H1 (cell line): Measurements from ENCODE around the gene COX10. TPM values are rescaled to one million over a fixed set of nuclear protein-coding genes. Genes with fewer than 3 reads are reported as not detected.

Source experiments
- CTCF ChIA-PET: fragments of 300-600 bp; sonication (Branson Sonifier 250); formaldehyde crosslinking; loops from one replicate; lab custom pipeline; 2021; ENCODE audit not compliant: partially characterized antibody; lab: Charles Lee
- POLR2A ChIA-PET: fragments of 300-600 bp; sonication (Branson Sonifier 250); formaldehyde crosslinking; loops from one replicate; lab custom pipeline; 2021; ENCODE audit warnings: inconsistent platforms; ENCODE audit not compliant: partially characterized antibody; lab: Charles Lee
- DNase-seq, 2 experiments: peaks; one replicate each; pipeline versions ENCODE4 v3.0.0 to v3.0.0-alpha.2; 2010 to 2022; ENCODE audit warnings: low spot score in 2 of 2, low read depth in 1 of 2, mixed read lengths in 1 of 2
- FAIRE-seq: peaks from 2 replicates; lab custom pipeline; 2011; peaks lifted over from hg19 to GRCh38; lab: Jason Lieb, UNC
- H2AFZ ChIP-seq: 2 replicates; pipeline ENCODE4 v1.8.1; 2012; ENCODE audit warnings: low read length, inconsistent platforms
- H2AK5ac ChIP-seq: 2 replicates; pipeline ENCODE4 v1.6.1; 2013; ENCODE audit warnings: low read depth, low read length
- H2BK120ac ChIP-seq: replicated peaks from 2 replicates; pipeline ENCODE3; 2013; ENCODE audit warnings: low read depth, low read length, inconsistent platforms
- H2BK12ac ChIP-seq: 2 replicates; pipeline ENCODE4 v1.6.1; 2013; ENCODE audit warnings: low read depth, low read length
- H2BK15ac ChIP-seq: 2 replicates; pipeline ENCODE4 v1.6.1; 2013; ENCODE audit warnings: low read length
- H2BK20ac ChIP-seq: 2 replicates; pipeline ENCODE4 v1.6.1; 2013; ENCODE audit warnings: low read length
- H2BK5ac ChIP-seq: 2 replicates; pipeline ENCODE4 v1.6.1; 2013; ENCODE audit warnings: low read depth, low read length
- H3K14ac ChIP-seq: 2 replicates; pipeline ENCODE4 v1.6.1; 2013; ENCODE audit warnings: inconsistent platforms; ENCODE audit not compliant: insufficient read length
- H3K18ac ChIP-seq: 2 replicates; pipeline ENCODE4 v1.6.1; 2013; ENCODE audit warnings: low read length; ENCODE audit errors: extremely low read depth
- H3K23ac ChIP-seq: 2 replicates; pipeline ENCODE4 v1.6.1; 2013; ENCODE audit warnings: inconsistent platforms; ENCODE audit not compliant: insufficient read length
- H3K23me2 ChIP-seq: 2 replicates; pipeline ENCODE4 v1.6.1; 2013; ENCODE audit warnings: low read depth, low read length
- H3K27ac ChIP-seq: 2 replicates; pipeline ENCODE4 v1.6.1; 2011; ENCODE audit warnings: low read depth, low read length, inconsistent platforms
- H3K27me3 ChIP-seq, 4 experiments: replicated peaks in 1 of 4; 1 replicate in 1 of 4; 2 replicates in 3 of 4; pipeline versions ENCODE4 v1.6.1 to v1.8.1; 2011 to 2013; ENCODE audit warnings: low read length in 3 of 4, mild to moderate bottlenecking in 3 of 4, inconsistent platforms in 2 of 4, mixed read lengths in 2 of 4, moderate library complexity in 1 of 4; ENCODE audit not compliant: control insufficient read depth in 3 of 4, insufficient read depth in 3 of 4; ENCODE audit errors: extremely low read depth in 1 of 4
- H3K36me3 ChIP-seq, 4 experiments: 2 replicates each; pipeline versions ENCODE4 v1.6.1 to v1.8.1; 2011 to 2013; ENCODE audit warnings: mild to moderate bottlenecking in 4 of 4, low read length in 3 of 4, moderate library complexity in 2 of 4, control low read depth in 1 of 4, inconsistent platforms in 1 of 4; ENCODE audit not compliant: insufficient read depth in 4 of 4, control insufficient read depth in 2 of 4
- H3K4ac ChIP-seq: replicated peaks from 2 replicates; pipeline ENCODE3; 2013; ENCODE audit warnings: low read length, low read depth, mixed read lengths, inconsistent platforms; ENCODE audit not compliant: insufficient read length
- H3K4me1 ChIP-seq, 4 experiments: replicated peaks in 1 of 4; 1 replicate in 1 of 4; 2 replicates in 3 of 4; pipeline versions ENCODE4 v1.6.1 to v1.8.1; 2011 to 2013; ENCODE audit warnings: low read length in 3 of 4, inconsistent platforms in 2 of 4, mixed read lengths in 1 of 4; ENCODE audit not compliant: insufficient read depth in 4 of 4, control insufficient read depth in 3 of 4
- H3K4me2 ChIP-seq, 2 experiments: 2 replicates each; pipeline versions ENCODE4 v1.6.1 to v1.8.1; 2011 to 2013; ENCODE audit warnings: low read depth in 2 of 2, low read length in 2 of 2, control low read depth in 1 of 2, inconsistent platforms in 1 of 2, mild to moderate bottlenecking in 1 of 2; ENCODE audit not compliant: insufficient read depth in 1 of 2
- H3K4me3 ChIP-seq, 4 experiments: fragments of 200-600, 300-600 bp in 1 of 4; sonication (generic), shearing (Covaris generic), sonication (Bioruptor Twin) in 1 of 4; 2 replicates each; pipeline versions ENCODE4 v1.5.1 to v1.8.1; 2011 to 2016; ENCODE audit warnings: low read length in 4 of 4, low read depth in 3 of 4, control low read depth in 2 of 4, inconsistent platforms in 2 of 4, mild to moderate bottlenecking in 2 of 4, mixed read lengths in 1 of 4, moderate library complexity in 1 of 4; ENCODE audit not compliant: insufficient read depth in 2 of 4; ENCODE audit errors: extremely low read depth in 1 of 4
- H3K56ac ChIP-seq: replicated peaks from 2 replicates; pipeline ENCODE3; 2013; ENCODE audit warnings: low read depth, mild to moderate bottlenecking, mixed read lengths, low read length, inconsistent platforms; ENCODE audit not compliant: insufficient read length
- H3K79me1 ChIP-seq: 2 replicates; pipeline ENCODE4 v1.6.1; 2013; ENCODE audit warnings: low read depth, low read length, control low read depth
- H3K79me2 ChIP-seq, 2 experiments: 2 replicates each; pipeline versions ENCODE4 v1.6.1 to v1.8.1; 2012 to 2013; ENCODE audit warnings: low read length in 2 of 2, mild to moderate bottlenecking in 2 of 2, inconsistent platforms in 1 of 2; ENCODE audit not compliant: insufficient read depth in 2 of 2, control insufficient read depth in 1 of 2
- H3K9ac ChIP-seq, 4 experiments: replicated peaks in 1 of 4; 1 replicate in 1 of 4; 2 replicates in 3 of 4; pipeline versions ENCODE4 v1.6.1 to v1.8.1; 2011 to 2013; ENCODE audit warnings: low read depth in 3 of 4, low read length in 3 of 4, control low read depth in 2 of 4, mild to moderate bottlenecking in 2 of 4, moderate library complexity in 2 of 4, inconsistent platforms in 1 of 4; ENCODE audit errors: extremely low read depth in 1 of 4
- H3K9me3 ChIP-seq, 2 experiments: 2 replicates each; pipeline versions ENCODE4 v1.6.1 to v1.8.1; 2012 to 2013; ENCODE audit warnings: mild to moderate bottlenecking in 2 of 2, moderate library complexity in 2 of 2, control low read depth in 1 of 2, inconsistent platforms in 1 of 2, low read depth in 1 of 2, low read length in 1 of 2, mixed read lengths in 1 of 2; ENCODE audit not compliant: insufficient read depth in 2 of 2
- H4K20me1 ChIP-seq, 2 experiments: replicated peaks in 1 of 2; 2 replicates each; pipeline versions ENCODE3 to v1.8.1; 2011 to 2013; ENCODE audit warnings: inconsistent platforms in 2 of 2, low read length in 2 of 2, mild to moderate bottlenecking in 1 of 2; ENCODE audit not compliant: insufficient read depth in 2 of 2, control insufficient read depth in 1 of 2
- H4K5ac ChIP-seq: 2 replicates; pipeline ENCODE4 v1.6.1; 2013; ENCODE audit warnings: low read length, low read depth, mixed read lengths, inconsistent platforms; ENCODE audit not compliant: insufficient read length
- H4K8ac ChIP-seq: 2 replicates; pipeline ENCODE4 v1.8.0; 2013; ENCODE audit warnings: mild to moderate bottlenecking, moderate library complexity, low read length, inconsistent platforms; ENCODE audit not compliant: insufficient read depth; ENCODE audit errors: extremely low read depth
- H4K91ac ChIP-seq: replicated peaks from 2 replicates; pipeline ENCODE3; 2013; ENCODE audit warnings: low read length, mixed read lengths, inconsistent platforms; ENCODE audit not compliant: insufficient read length
- CHD1 ChIP-seq: IDR thresholded peaks from 2 replicates; pipeline ENCODE4 v1.6.1; 2012; ENCODE audit warnings: low read depth, low read length, improper control_type of control experiment
- MAX ChIP-seq: IDR thresholded peaks from 2 replicates; pipeline ENCODE4 v1.6.1; 2012; ENCODE audit warnings: inconsistent platforms
- RAD21 ChIP-seq, 2 experiments: IDR thresholded peaks in 1 of 2; conservative IDR thresholded peaks in 1 of 2; 2 replicates each; pipeline ENCODE4 v1.6.1; 2011; ENCODE audit warnings: low read depth in 2 of 2, low read length in 2 of 2, improper control_type of control experiment in 1 of 2, inconsistent platforms in 1 of 2, mild to moderate bottlenecking in 1 of 2, moderate library complexity in 1 of 2
- polyA plus RNA-seq, 7 experiments: library from polyadenylated mRNA; depleted of rRNA in 3 of 7; stranded (reverse) in 5 of 7; unstranded in 2 of 7; fragments of >200 nt in 5 of 7; fragments of 200-250 nt in 2 of 7; gene quantifications; 1 replicate in 5 of 7; 2 replicates in 1 of 7; 4 replicates in 1 of 7; pipeline versions ENCODE4 v1.2.1 to v1.2.3, GENCODE V29; 2011 to 2013; ENCODE audit warnings: missing spikeins in 2 of 7, mixed read lengths in 2 of 7
- total RNA-seq: library from RNA; stranded (reverse); fragmentation: NEBNext Ultra II Directional; extraction: Animal tissue kit (Norgen Biotek cat#: 25700); gene quantifications from 2 replicates; pipeline ENCODE4 v1.2.1, GENCODE V29; 2021

The COX10 gene
- total and polyA plus RNA-seq, 2 of the 8 experiments (the other 6 are each of a cell fraction or from before 2014, with no cell fraction given), result 18.0 to 23.0 TPM

- Histone ChIP-seq H3K9me3 (no peaks in the 10 kb centered on the region), H2BK20ac (no peak overlapping the region), H2AFZ (no peak overlapping the region), H3K14ac (no peak overlapping the region), H4K91ac (no peak overlapping the region), H3K23ac (no peak overlapping the region), H3K9ac (no peak overlapping the region), H3K23me2 (no peaks in the 10 kb centered on the region), H2BK5ac (no peak overlapping the region), H3K27me3 (no peaks in the 10 kb centered on the region), H2BK15ac (no peak overlapping the region), H2BK120ac (no peak overlapping the region), H2BK12ac (no peak overlapping the region), H3K56ac (no peak overlapping the region), H3K79me1 (no peaks in the 10 kb centered on the region), H3K4me2 (no peak overlapping the region), H3K18ac (no peak overlapping the region), H3K79me2 (peaks cover 0 to 12% of the 10 kb centered on the region in 2 experiments; a peak in 1 of 4 replicates), H4K5ac (no peak overlapping the region), H3K4me1 (no peaks in the 10 kb centered on the region), H3K36me3 (0 out of 8 replicates have a peak, but pooled peaks cover 0 to 2% (median 0%) of the 10 kb centered on the region in 4 experiments), H2AK5ac (no peak overlapping the region), H4K20me1 (peaks cover 0 to 2% of the 10 kb centered on the region in 2 experiments), H4K8ac (no peak overlapping the region), H3K4me3 (no peak overlapping the region), H3K27ac (no peak overlapping the region), H3K4ac (no peak overlapping the region)
- DNase-seq, result no peak
- no peak for FAIRE-seq
- TF ChIP-seq RAD21 (IDR thresholded peaks at IDR 0.05 in 1 of 2, conservative IDR thresholded peaks at IDR 0.05 in 1 of 2; ENCODE audit: low read depth in 2 of 2, low read length in 2 of 2), result no peak
- no peak for TF ChIP-seq MAX
- TF ChIP-seq CHD1, result no peak
- ChIA-PET CTCF (no interaction called here), POLR2A (no interaction called here)
Measured at GRCh38 chr17:14107889-14108288, 38.6 kb downstream of the COX10 start.
